GM23338 (cell line): Measurements from ENCODE around the gene NDUFAB1. TPM values are rescaled to one million over a fixed set of nuclear protein-coding genes. Genes with fewer than 3 reads are reported as not detected.

ENCODE experiments used
- ATAC-seq: fragments of 200-7000 bp; cut with Tn5 transposase; 3 replicates; pipeline ENCODE4 v1.9.1; 2020
- DNase-seq: peaks from one replicate; pipeline ENCODE4 v3.0.0-alpha.2; 2015; ENCODE audit warnings: low spot score
- H2AFZ ChIP-seq: fragments of 200-600 bp; sonication (generic); 2 replicates; pipeline ENCODE4 v1.8.0; 2016; ENCODE audit warnings: antibody characterized with exemption, mild to moderate bottlenecking, moderate library complexity
- H3F3A ChIP-seq: fragments of 200-600 bp; sonication (generic); replicated peaks from 2 replicates; pipeline ENCODE4 v1.8.0; 2017; ENCODE audit warnings: antibody characterized with exemption, mixed run types, low read depth
- H3K27ac ChIP-seq: fragments of 200-600 bp; sonication (generic); 2 replicates; pipeline ENCODE4 v1.6.1; 2016; ENCODE audit warnings: low read depth
- H3K27me3 ChIP-seq: fragments of 200-600 bp; sonication (generic); 2 replicates; pipeline ENCODE4 v1.8.0; 2016; ENCODE audit warnings: mild to moderate bottlenecking, mixed run types, moderate library complexity; ENCODE audit not compliant: insufficient read depth
- H3K36me3 ChIP-seq: fragments of 200-600 bp; sonication (generic); 2 replicates; pipeline ENCODE4 v1.8.0; 2016; ENCODE audit warnings: mild to moderate bottlenecking; ENCODE audit not compliant: insufficient read depth
- H3K4me1 ChIP-seq: fragments of 200-600 bp; sonication (generic); 2 replicates; pipeline ENCODE4 v1.8.0; 2016; ENCODE audit warnings: mild to moderate bottlenecking, moderate library complexity; ENCODE audit not compliant: insufficient read depth
- H3K4me2 ChIP-seq: fragments of 200-600 bp; sonication (generic); 2 replicates; pipeline ENCODE4 v1.7.1; 2017; ENCODE audit warnings: mixed run types
- H3K4me3 ChIP-seq: fragments of 200-600 bp; sonication (generic); 2 replicates; pipeline ENCODE4 v1.6.1; 2016; ENCODE audit warnings: mixed run types
- H3K79me2 ChIP-seq: fragments of 200-600 bp; sonication (generic); replicated peaks from 2 replicates; pipeline ENCODE4 v1.8.0; 2017; ENCODE audit warnings: mild to moderate bottlenecking; ENCODE audit not compliant: insufficient read depth
- H3K9me2 ChIP-seq: fragments of 200-600 bp; sonication (generic); 2 replicates; pipeline ENCODE4 v1.8.0; 2017; ENCODE audit not compliant: insufficient read depth
- H4K20me1 ChIP-seq: fragments of 200-600 bp; sonication (generic); replicated peaks from 2 replicates; pipeline ENCODE4 v1.8.0; 2017; ENCODE audit warnings: mild to moderate bottlenecking; ENCODE audit not compliant: insufficient read depth
- H3K27ac Mint-ChIP-seq: 2 replicates; pipeline ENCODE4 v1.8.0; 2020; ENCODE audit warnings: inconsistent platforms, mild to moderate bottlenecking, moderate library complexity, mixed read lengths
- H3K27me3 Mint-ChIP-seq: 3 replicates; pipeline ENCODE4 v1.8.0; 2022; ENCODE audit warnings: low read depth, mild to moderate bottlenecking, moderate library complexity, mixed read lengths, inconsistent platforms; ENCODE audit not compliant: insufficient read depth, poor library complexity
- H3K36me3 Mint-ChIP-seq: 3 replicates; pipeline ENCODE4 v1.8.0; 2021; ENCODE audit warnings: low read depth, mild to moderate bottlenecking, inconsistent platforms, moderate library complexity, mixed read lengths
- H3K4me1 Mint-ChIP-seq: 3 replicates; pipeline ENCODE4 v1.8.0; 2020; ENCODE audit warnings: mild to moderate bottlenecking, inconsistent platforms, mixed read lengths
- H3K4me3 Mint-ChIP-seq: 3 replicates; pipeline ENCODE4 v1.8.0; 2021; ENCODE audit warnings: moderate library complexity, mild to moderate bottlenecking, inconsistent platforms, mixed read lengths
- H3K9me3 Mint-ChIP-seq: 3 replicates; pipeline ENCODE4 v1.8.0; 2020; ENCODE audit warnings: moderate library complexity, mild to moderate bottlenecking, inconsistent platforms, mixed read lengths
- CREB1 ChIP-seq: fragments of 250-450 bp; sonication (Bioruptor Pico); IDR thresholded peaks from 2 replicates; pipeline ENCODE4 v1.5.0; 2020; ENCODE audit warnings: low read depth, mild to moderate bottlenecking, moderate library complexity
- CTCF ChIP-seq, 2 experiments: fragments of 200-600 bp in 1 of 2; sonication (generic) in 1 of 2; conservative IDR thresholded peaks; 2 replicates each; pipeline versions ENCODE4 v1.5.1 to v1.6.1; 2016 to 2017; ENCODE audit warnings: antibody characterized with exemption in 2 of 2, low read depth in 2 of 2, mild to moderate bottlenecking in 2 of 2, moderate library complexity in 1 of 2
- ETS1 ChIP-seq: IDR thresholded peaks from 2 replicates; pipeline ENCODE4 v1.6.1; 2016; ENCODE audit warnings: antibody characterized with exemption
- EZH2 ChIP-seq: fragments of 200-600 bp; sonication (generic); IDR thresholded peaks from one replicate; pipeline ENCODE4 v1.8.0; 2017; ENCODE audit warnings: antibody characterized with exemption, mild to moderate bottlenecking, low read depth; ENCODE audit not compliant: unreplicated experiment
- EZH2phosphoT487 ChIP-seq: fragments of 200-600 bp; sonication (generic); IDR thresholded peaks from one replicate; pipeline ENCODE4 v1.8.1; 2018; ENCODE audit warnings: antibody characterized with exemption; ENCODE audit not compliant: unreplicated experiment
- REST ChIP-seq: IDR thresholded peaks from one replicate; pipeline ENCODE4 v1.6.1; 2018; ENCODE audit warnings: antibody characterized with exemption; ENCODE audit not compliant: unreplicated experiment
- STAT1 ChIP-seq: IDR thresholded peaks from one replicate; pipeline ENCODE4 v1.6.1; 2016; ENCODE audit warnings: antibody characterized with exemption; ENCODE audit not compliant: unreplicated experiment
- ZNF114 ChIP-seq: fragments of 250-450 bp; sonication (Bioruptor Pico); IDR thresholded peaks from 2 replicates; pipeline ENCODE4 v1.5.0; 2020; ENCODE audit warnings: mild to moderate bottlenecking, moderate library complexity
- ZNF462 ChIP-seq: fragments of 250-450 bp; sonication (Bioruptor Pico); IDR thresholded peaks from 2 replicates; pipeline ENCODE4 v1.5.0; 2020; ENCODE audit warnings: mild to moderate bottlenecking, moderate library complexity
- polyA plus RNA-seq: library from polyadenylated mRNA; unstranded; fragments of >200 nt; fragmentation: Nextera tagmentation; extraction: Ambion mirVana; gene quantifications from 2 replicates; pipeline ENCODE4 v1.2.1, GENCODE V29; 2016
- total RNA-seq: library from RNA; depleted of rRNA; stranded (reverse); fragments of >200 nt; shearing (Covaris generic); gene quantifications from 2 replicates; pipeline ENCODE4 v1.2.3, GENCODE V29; 2014

NDUFAB1 gene
- total and polyA plus RNA-seq, 2 experiments from 2014 or later: 136 to 477 TPM

- no peak for DNase-seq
- H2AFZ ChIP-seq: no peak overlapping the region
- TF ChIP-seq ZNF462 (CRISPR knock-in tag) (no peak), ZNF114 (CRISPR knock-in tag) (no peak), CREB1 (no peak), CTCF (conservative IDR thresholded peaks at IDR 0.05; ENCODE audit: low read depth in 2 of 2) (no peak), STAT1 (no peak), REST (no peak), ETS1 (no peak), EZH2phosphoT487 (no peak), EZH2 (no peak)
- Mint-ChIP-seq H3K27me3 (peaks cover 1% of the 10 kb centered on the region), H3K27ac (no peak overlapping the region), H3K36me3 (peaks cover 71% of the 10 kb centered on the region), H3K4me3 (no peak overlapping the region), H3K4me1 (no peaks in the 10 kb centered on the region), H3K9me3 (no peaks in the 10 kb centered on the region)
- H3F3A ChIP-seq: no peaks in the 10 kb centered on the region
- no peaks in the 10 kb centered on the region for H3K4me1 ChIP-seq
- H3K36me3 ChIP-seq: peaks cover 23% of the 10 kb centered on the region
- peaks cover 15% of the 10 kb centered on the region for H3K79me2 ChIP-seq
- no peak overlapping the region for H3K4me3 ChIP-seq
- ATAC-seq: no peak
- no peak overlapping the region for H3K4me2 ChIP-seq
- H3K27ac ChIP-seq: no peak overlapping the region
- H3K27me3 ChIP-seq: no peaks in the 10 kb centered on the region
- no peaks in the 10 kb centered on the region for H3K9me2 ChIP-seq
- peaks cover 31% of the 10 kb centered on the region for H4K20me1 ChIP-seq
Measured at GRCh38 chr16:23549938-23550337, 46.2 kb downstream of the NDUFAB1 start.
